HEK293T (cell line): ENCODE data around the gene EML6.

Source experiments
- BHLHE40 ChIP-seq: fragments of 450-650 bp; IDR thresholded peaks from 2 replicates; pipeline ENCODE4 v1.6.1; 2016; ENCODE audit warnings: mild to moderate bottlenecking, moderate library complexity, borderline replicate concordance
- ELF4 ChIP-seq: fragments of 450-650 bp; IDR thresholded peaks from 2 replicates; pipeline ENCODE4 v1.6.1; 2017; ENCODE audit warnings: antibody characterized with exemption
- FOXA1 ChIP-seq: fragments of 450-650 bp; IDR thresholded peaks from 2 replicates; pipeline ENCODE4 v1.6.1; 2016; ENCODE audit warnings: mild to moderate bottlenecking
- FOXM1 ChIP-seq: fragments of 450-650 bp; IDR thresholded peaks from 2 replicates; pipeline ENCODE4 v1.6.1; 2017; ENCODE audit warnings: mild to moderate bottlenecking, borderline replicate concordance
- NFRKB ChIP-seq: fragments of 450-650 bp; IDR thresholded peaks from 2 replicates; pipeline ENCODE4 v1.6.1; 2016; ENCODE audit warnings: mild to moderate bottlenecking, moderate library complexity
- SUZ12 ChIP-seq: fragments of 450-650 bp; IDR thresholded peaks from 2 replicates; pipeline ENCODE4 v1.6.1; 2016; ENCODE audit warnings: mild to moderate bottlenecking
- TARDBP ChIP-seq: fragments of 450-650 bp; IDR thresholded peaks from 2 replicates; pipeline ENCODE4 v1.6.1; 2016

DNA sequence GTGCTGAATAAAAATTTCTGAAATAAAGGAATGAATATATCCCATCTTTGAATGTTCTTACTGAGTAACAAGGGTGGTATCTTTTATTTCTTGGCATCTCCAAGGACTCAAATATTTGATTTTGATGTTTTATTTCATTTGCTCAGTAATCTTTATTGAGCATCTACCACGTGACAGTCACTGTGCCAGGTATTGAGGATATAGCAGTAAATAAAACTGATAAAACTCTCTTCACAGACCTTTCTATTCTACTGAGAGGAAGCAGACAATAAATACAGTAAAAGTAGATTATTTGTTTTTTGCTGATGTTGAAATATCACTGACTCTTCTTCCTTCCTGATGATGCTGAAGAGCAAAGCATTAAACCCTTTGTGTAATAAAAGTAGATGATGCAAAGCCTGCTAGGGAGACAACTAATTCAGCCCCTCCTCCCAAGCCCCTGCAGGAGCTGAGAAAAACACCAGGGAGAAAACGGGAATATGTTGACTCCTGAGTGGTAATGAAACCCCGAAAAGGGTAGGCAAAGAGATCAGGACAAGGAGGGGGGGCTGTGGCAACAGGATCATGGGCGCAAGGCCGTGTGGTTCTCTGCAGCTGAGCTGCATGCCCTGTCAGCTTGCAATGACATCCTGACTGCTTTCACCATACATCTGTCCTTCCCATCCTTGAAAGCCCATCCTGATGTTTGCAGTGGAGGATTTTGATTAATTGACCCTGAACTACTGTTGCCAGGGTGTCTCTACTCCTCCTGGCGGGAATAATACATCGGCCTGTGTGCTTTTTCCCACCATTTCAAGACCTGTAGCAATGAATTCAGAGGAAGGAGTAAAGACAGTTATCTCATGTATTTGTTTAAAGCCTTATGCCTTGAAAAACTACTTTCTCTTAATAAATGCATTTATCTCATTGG is 117.4 kb downstream of the EML6 start:
- no peak for TF ChIP-seq NFRKB
- no peak for TF ChIP-seq TARDBP
- no peak for TF ChIP-seq BHLHE40
- no peak for TF ChIP-seq FOXM1
- TF ChIP-seq FOXA1 = no peak
- no peak for TF ChIP-seq ELF4
- no peak for TF ChIP-seq SUZ12
